GM23338 (cell line): ENCODE results near the gene PSMC3.

ENCODE experiments used
- EZH2phosphoT487 ChIP-seq: fragments of 200-600 bp; sonication (generic); IDR thresholded peaks from one replicate; pipeline ENCODE4 v1.8.1; 2018; ENCODE audit warnings: antibody characterized with exemption; ENCODE audit not compliant: unreplicated experiment
- POLR2AphosphoS5 ChIP-seq: IDR thresholded peaks from 2 replicates; pipeline ENCODE4 v1.6.1; 2016; ENCODE audit warnings: antibody characterized with exemption, low read depth
- REST ChIP-seq: IDR thresholded peaks from one replicate; pipeline ENCODE4 v1.6.1; 2018; ENCODE audit warnings: antibody characterized with exemption; ENCODE audit not compliant: unreplicated experiment

- TF ChIP-seq EZH2phosphoT487 (no peak), REST (no peak), POLR2AphosphoS5 (no peak)
Measured at GRCh38 chr11:47425611-47426010, 628 bp downstream of the PSMC3 start.
